ENCODE data around the gene TCHHL1.

TCHHL1 gene

DNA sequence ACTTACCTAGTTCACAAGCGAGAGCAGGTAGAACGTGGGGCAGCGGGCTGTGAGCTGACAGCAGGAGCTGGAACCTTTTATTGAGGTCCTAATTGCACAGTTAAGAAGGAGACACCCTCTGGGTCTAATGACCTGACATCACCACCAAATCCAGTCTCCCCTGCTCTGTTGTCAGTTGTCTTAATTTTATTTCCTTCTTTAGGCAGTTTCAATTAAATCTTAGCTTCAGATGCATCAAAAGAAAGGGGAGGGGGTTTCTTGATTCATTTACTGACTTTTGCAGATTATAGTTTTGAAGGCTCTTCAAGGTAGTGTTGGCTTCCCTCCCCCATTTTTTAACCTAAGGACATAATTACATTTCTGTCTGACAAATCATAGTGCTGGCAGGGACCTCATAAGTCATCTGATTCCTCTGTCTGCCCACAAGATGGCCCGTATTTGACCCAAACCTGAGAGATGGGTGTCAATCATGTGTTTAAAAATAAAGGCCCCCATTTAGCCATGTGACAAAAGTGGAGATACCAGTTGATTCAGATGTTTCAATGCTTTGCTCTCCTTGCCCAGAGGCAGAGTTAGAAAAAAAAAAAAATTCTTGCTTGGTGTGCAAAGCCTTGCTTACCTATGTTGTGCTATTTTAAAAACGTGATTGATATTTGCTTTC lies at the start of gene TCHHL1:
Gene TCHHL1 (minus strand): TSS at position 51 of the 661 bp plus-strand sequence. CDS start 921 bp downstream, outside the sequence.
- DNase-seq = no peak

DNA sequence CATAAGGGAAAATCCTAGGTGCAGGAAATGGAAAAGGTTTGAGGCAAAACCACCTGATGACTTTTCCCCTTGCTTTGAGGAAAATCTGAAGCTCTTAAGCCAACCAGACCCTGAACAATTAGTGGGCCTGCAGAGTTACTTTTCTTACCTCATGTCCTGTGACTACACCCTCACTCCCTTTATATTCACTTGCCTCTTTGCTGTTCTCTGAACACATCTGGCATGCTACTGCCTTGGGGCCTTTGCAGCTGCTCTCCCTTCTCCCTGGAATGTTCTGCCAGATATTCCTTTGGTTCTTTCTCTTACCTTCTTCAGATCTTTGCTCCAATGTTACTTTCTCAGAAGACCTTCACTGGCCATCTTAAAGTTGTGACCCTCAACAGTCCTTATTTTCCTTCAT lies 48.4 kb upstream of the TCHHL1 start:
- no peak for DNase-seq

DNA sequence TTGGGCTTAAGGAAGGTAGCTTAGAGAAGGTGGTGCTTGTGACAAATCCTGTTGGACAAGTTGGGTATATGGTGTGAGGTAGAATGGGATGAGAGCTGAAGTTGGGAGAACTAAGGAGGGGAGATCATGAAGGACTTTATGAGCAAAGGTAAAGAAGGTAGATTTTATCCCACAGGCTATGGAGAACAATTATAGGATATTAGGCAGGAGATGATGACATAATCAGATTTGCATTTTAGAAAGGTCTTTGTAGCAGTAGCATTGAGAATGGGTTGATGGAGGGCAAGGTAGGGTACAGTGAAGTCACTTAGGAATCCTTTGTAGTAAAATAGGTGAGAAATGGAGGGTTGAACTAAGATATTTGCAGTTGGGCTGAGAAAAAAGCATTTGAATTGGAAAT lies 41.3 kb upstream of the TCHHL1 start:
- DNase-seq = no peak

DNA sequence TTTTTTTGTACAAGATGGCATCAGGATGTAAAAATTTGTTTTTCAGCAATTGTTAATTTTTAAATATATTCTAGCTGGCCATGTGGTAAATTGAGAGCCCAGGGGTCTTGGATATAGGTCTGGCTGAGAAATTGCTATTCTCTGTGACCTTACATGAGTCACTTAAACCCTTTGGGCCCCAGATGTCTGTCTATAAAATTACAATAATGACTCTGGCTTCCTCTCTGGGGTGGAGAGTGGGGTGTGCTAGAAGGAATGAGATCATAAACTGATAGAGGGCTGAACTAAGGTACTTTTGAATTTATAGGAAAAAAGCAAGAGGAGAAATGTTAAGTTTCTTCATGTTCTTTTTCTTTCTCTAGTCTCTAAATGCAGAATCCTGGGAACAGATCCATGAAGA lies 38.8 kb upstream of the TCHHL1 start:
- DNase-seq = no peak

DNA sequence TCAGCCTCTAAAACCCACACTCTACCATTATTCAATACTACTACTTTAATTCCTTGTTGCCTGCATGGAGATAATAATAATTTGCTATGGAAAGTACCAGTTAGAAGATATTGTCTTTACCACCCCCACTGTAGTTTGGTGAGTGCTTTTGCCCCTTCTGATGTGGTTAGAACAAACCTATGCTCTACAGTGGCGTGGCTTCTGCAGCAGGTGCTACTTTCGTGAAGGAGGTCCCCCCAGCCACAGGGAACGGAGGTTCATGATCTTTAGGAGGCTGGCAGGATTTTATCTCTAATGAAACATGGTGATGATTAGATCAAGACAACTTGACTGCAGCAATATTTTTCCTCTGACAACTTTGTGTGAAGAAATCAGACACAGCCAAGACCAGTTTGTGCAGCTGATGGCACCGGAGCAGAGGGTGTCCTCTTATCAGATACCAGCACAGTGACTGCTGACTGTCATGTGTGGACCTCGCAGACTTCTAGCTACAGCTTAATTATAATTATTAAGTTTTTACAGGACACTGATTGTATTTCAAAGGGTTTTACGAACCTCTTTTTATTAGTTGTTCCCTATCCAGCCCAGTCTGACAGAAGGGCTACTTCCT lies 37.1 kb upstream of the TCHHL1 start:
- no peak for DNase-seq

DNA sequence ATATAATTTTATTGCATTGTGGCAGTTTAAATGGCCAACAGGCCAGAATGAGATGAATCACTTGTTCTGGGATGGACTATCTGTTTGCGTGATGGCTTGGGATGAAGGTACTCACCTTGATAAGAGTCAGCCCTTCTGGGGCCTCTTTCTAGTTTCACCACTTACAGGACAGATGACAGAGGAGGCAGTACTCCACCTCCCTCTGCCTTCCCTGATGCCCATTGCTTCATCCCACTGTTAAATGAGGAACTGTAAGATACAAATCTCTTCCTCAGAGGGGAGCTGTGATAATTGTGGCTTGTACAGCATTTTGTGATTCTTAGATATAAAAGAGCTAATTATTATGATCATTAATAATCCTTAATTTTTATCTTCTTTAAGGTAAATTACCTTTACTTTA lies 30.1 kb upstream of the TCHHL1 start:
- DNase-seq = no peak

DNA sequence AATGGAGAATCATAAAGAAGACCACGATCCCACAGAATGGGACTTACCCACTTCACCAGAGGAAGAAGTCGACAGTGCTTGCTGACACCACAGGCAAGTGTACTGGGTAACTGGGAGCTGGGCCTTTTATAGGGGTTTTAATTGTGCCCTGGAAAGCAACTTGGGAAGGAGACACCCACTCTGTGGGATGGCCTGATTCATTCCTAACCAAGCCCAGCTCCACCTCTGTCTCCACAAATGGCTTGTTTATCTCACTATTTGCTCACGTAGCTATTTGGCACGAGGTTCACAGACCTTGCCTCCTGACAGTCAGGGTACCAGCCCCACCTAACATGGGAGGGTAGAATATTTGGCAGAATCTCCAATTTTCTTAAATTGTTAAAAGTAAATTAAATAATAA lies 26.5 kb upstream of the TCHHL1 start, which contains the start of gene TCHH:
Gene TCHH (minus strand): TSS at position 101 of the 400 bp plus-strand sequence. CDS start 1,364 bp downstream, outside the sequence.
- no peak for DNase-seq

DNA sequence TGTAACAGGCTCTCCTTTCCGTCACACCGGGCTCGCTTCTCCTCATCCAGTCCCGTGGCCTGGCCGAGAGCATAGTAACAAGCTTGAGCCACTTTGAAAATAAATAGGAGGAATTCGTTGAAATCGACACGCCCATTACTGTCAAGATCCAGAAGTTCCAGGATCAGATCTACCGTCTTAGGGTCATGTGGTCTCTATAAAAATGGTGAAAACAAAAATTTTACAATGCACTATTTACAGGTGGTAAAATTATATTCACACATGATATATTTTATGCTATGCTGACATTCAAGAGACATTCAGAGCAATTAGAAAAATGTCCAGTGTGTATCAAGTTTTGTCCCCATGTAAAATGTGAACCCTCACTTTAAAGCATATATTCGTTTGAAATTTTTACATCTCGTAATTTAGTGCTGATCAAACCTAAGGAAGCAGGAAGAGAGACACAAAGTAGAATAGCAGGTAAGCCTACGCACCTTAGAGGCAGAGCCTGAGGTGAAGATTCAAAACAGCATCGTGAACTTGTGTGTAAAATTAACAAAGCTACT lies 24.1 kb upstream of the TCHHL1 start:
- DNase-seq = no peak

DNA sequence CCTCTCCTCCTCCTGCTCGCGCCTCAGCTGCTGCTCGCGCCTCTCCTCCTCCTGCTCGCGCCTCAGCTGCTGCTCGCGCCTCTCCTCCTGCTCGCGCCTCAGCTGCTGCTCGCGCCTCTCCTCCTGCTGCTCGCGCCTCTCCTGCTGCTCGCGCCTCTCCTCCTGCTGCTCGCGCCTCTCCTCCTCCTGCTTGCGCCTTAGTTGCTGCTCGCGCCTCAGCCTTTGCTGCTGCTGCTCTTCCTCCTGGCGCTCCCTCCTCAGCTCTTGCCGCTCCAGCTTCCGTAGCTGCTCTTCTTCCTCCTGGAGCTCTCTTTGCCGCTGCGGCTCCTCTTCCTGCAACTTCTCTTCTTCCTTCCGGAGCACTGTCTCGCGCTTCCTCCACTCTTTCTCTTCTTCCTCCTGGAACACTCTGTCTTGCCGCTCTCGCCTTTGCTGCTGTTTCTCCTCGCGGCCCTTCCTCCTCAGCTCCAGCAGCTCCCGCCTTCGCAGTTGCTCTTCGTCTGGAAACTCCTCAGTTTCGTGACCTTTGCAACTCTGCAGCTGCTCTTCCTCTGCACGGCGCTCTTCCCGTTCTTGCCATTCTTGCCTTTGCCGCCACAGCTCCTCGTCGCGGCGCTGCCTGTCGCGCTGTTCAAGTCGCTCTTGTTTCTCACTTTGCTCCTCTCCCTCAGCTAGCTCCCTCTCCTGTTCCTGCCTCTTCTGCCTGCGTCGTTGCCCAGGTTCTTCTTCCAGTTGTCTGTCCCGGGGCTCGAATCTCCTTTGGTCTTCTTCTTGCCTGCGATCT lies 23.4 kb upstream of the TCHHL1 start:
- no peak for DNase-seq

DNA sequence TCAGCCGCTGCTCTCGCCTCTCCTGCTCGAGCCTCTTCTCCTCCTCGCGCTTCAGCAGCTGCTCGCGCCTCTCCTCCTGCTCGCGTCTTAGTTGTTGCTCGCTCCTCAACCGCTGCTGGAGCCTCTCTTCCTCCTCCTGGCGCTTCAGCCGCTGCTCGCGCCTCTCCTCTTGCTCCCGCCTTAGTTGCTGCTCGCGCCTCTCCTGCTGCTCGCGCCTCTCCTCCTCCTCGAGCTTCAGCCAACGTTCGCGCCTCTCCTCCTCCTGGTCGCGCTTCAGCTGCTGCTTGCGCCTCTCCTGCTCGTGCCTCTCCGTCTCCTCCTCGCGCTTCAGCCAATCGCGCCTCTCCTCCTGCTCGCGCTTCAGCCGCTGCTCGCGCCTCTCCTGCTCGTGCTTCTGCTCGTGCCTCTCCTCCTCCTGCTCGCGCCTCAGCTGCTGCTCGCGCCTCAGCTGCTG lies 22.7 kb upstream of the TCHHL1 start:
- DNase-seq = no peak

DNA sequence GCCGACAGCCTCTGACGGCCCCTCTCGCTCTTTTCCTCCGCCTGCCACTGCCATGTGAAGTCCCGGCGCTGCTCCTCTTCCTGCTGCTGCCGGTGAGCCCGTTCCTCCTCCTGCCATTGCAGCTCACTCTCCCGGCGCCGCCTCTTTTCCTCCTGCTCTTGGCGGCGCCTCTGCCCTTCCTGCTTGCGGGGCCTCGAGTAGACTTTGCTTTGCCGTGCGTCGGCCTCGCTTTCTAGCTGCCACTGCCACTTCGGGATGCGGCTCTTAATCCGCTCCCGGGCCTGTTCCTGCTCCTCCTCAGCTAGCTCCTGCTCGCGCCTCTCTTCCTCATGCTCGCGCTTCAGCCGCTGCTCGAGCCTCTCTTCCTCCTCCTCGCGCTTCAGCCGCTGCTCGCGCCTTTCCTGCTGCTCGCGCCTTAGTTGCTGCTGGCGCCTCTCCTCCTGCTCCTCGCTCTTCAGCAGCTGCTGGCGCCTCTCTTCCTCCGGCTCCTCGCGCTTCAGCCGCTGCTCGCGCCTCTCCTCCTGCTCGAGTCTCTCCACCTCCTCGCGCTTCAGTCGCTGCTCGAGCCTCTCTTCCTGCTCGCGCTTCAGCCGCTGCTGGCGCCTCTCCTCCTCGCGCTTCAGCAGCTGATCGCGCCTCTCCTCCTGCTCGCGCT lies 22.1 kb upstream of the TCHHL1 start:
- no peak for DNase-seq

DNA sequence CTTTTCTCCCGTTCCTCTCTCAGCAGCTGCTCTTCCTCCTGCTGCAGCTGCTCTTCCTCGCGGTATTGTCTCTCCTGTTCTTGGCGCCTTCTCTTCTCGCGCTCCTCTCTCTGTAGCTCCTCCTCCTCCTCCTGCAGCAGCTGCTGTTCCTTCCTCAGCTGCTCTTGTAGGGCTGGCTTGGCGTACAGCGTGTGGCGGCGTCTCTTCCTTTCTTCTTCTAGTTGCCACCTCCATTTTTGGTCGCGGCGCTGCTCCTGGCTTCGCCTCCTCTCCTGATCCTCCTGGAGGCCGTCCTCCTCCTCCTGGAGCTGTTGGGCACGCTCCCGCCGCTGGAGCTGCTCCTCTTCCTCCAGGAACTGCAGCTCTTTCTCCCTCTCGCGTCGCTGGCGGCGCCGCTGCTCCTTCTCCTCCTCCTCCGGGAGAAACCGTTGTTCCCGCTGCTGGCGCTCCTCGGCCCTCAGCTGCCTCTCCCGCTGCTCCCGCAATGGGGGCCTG lies 21.5 kb upstream of the TCHHL1 start:
- DNase-seq = no peak

DNA sequence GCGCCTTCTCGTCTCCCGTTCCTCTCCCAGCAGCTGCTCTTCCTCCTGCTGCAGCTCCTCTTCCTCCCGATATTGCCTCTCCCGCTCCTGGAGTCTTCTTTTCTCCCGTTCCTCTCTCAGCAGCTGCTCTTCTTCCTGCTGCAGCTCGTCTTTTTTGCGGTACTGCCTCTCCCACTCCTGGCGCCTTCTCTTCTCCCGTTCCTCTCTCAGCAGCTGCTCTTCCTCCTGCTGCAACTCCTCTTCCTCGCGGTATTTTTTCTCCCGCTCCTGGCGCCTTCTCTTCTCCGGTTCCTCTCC lies 21.1 kb upstream of the TCHHL1 start:
- DNase-seq = no peak

DNA sequence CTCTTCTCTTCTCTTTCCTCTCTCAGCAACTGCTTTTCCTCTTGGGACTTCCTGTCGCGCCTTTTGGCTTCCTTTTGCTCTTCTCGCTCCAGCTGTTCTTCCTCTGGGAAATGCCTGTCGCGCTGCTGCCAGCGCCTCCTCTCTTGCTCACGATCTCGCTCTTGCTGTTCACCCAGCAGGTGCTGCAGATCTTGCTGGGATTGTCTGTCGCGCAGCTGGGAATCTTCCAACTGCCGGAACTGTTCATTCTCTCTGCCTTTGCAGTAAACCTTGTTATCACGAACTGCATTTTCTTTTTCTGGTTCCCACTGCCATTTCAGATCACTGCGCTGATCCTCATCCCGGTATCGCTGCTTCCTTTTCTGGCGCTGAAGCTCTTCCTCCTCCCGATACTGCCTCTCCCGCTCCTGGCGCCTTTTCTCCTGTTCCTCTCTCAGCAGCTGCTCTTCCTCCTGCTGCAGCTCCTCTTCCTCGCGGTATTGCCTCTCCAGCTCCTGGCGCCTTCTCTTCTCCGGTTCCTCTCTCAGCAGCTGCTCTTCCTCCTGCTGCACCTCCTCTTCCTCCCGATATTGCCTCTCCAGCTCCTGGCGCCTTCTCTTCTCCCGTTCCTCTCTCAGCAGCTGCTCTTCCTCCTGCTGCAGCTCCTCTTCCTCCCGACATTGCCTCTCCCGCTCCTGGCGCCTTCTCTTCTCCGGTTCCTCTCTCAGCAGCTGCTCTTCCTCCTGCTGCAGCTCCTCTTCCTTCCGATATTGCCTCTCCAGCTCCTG lies 20.6 kb upstream of the TCHHL1 start:
- no peak for DNase-seq

DNA sequence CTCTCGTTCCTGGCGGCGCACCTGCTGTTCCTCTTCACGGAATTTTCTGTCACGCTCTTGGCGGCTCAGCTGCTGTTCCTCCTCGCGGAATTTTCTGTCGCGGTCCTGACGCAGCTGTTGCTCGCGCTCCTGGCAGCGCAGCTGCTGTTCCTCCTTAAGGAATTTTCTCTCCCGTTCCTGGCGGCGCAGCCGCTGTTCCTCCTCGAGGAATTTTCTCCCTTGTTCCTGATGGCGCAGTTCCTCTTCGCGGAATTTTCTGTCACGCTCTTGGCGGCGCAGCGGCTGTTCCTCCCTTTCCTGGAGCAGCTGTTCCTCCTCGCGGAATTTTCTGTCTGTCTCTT lies 20.0 kb upstream of the TCHHL1 start:
- DNase-seq = no peak

DNA sequence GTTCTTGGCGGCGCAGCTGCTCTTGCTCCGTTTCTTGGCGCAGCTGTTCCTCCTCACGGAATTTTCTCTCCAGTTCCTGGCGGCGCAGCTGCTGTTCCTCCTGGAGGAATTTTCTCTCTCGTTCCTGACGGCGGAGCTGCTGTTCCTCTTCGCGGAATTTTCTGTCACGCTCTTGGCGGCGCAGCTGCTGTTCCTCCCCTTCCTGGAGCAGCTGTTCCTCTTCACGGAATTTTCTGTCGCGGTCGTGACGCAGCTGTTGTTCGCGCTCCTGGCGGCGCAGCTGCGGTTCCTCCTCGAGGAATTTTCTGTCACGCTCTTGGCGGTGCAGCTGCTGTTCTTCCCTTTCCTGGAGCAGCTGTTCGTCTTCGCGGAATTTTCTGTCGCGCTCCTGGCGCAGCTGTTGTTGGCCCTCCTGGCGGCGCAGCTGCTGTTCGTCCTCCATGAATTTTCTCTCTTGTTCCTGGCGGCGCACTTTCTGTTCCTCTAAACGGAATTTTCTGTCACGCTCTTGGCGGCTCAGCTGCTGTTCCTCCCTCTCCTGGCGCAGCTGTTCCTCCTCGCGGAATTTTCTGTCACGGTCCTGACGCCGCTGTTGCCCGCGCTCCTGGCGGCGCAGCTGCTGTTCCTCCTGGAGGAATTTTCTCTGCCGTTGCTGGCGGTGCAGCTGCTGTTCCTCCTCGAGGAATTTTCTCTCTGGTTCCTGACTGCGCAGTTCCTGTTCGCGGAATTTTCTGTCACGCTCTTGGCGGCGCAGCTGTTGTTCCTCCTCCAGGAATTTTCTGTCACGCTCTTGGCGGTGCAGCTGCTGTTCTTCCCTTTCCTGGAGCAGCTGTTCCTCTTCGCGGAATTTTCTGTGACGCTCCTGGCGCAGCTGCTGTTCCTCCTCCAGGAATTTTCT lies 19.4 kb upstream of the TCHHL1 start:
- DNase-seq = no peak

DNA sequence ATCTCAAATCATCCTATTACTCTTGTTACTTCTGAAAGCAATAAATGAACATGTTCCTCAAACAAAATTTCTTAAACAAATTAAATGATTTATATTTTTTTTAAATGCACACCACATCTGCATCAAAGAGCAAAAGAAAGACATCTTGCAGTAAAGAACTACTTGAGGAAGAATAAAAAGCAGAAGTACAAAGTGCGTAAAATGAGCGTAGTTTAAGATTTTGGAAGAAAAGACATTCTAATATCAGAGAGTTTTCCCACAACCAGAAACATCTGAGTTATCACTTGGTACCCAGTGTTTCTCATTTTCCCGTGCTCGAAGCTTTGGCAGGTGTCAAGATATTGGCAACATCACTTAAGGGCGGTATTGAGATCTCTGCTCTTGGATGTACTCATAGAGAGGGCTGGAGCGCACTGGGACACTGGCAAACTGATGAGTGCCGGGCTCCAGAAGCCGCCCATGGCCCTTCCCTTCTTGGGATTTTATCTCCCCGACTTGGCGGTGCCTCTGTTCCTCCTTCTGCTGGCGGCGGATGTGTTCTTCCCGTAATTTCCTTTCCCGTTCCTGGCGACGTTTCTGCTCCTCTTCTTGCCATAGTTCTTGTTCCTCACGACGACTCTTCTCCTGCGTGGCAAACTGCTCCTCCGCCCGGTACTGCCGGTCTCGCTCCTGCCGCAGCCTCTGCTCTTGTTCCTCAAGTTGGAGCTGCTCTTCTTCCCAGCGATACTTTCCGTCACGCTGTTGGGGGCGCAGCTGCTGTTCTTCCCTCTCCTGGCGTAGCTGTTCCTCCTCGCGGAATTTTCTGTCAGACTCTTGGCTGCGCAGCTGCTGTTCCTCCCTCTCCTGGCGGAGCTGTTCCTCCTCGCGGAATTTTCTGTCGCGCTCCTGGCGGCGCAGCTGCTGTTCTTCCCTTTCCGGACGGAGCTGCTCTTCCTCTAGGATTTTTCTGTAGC lies 18.4 kb upstream of the TCHHL1 start:
- DNase-seq = no peak

DNA sequence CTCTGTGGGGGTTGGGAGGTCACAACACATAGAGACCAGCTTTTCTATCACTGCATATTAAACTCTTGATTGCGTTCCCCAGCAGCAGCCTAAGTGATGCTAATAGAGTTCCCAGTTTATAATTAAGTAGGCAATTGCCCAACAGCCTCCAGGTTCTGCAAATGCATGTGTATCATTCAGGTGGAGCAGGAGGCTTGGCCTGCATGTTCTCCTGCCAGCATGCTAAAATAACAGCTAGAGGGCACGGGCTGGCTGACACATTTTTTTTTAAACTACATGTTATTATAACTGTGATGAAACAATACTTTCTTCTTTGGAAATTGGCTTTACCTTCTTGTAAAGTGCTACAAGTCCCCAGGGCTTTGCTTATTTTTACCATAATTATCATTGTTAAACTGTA lies 16.0 kb upstream of the TCHHL1 start:
- DNase-seq = no peak

DNA sequence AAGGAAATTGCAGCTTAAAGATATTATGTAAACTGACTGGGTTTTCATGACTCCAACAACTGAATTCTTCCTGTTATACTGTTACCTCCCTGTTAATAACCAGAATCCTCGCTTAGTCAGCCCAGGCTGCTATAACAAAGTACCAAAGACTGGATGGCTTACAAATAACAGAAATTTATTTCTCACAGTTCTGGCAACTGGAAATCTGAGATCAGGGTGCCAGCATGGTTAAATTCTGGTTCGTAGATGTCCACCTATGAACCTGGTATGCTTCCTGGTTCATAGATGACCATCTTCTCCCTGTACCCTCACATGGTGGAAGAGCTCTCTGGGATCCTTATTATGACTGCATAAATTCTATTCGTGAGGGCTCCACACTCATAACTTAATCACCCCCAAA lies 8.1 kb upstream of the TCHHL1 start:
- DNase-seq = no peak

DNA sequence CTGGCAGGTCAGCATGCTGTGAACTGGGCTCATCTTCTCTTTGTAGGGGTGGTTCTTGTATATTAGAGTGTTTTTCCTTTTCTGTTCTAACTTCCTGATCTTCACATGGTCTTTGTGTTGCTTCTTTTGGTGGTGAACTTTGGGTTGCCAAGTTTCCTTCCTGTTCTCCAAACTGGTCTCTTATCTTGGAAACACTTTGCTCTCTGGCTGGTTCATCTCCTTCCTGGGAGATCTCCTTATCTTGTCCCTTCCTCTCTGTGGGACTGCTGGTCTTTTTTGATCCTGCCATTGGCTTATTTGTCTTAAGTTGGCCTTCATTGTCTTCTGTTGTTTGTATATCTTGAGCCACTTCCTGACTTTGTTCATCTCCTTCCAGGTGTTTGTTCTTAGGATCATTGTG lies 2.1 kb downstream of the TCHHL1 start:
- no peak for DNase-seq
